Trophoblast cell (in vitro differentiated cells and primary cell): ENCODE measurements around the gene DDX17.

Source experiments
- DNase-seq, 2 donors: peaks; one replicate each; pipeline ENCODE4 v3.0.0-alpha.2; 2016
- H2AFZ ChIP-seq: 2 replicates; pipeline ENCODE4 v1.6.1; 2013; ENCODE audit warnings: low read length, moderate library complexity, mild to moderate bottlenecking; ENCODE audit not compliant: insufficient read depth, poor library complexity
- H2AK5ac ChIP-seq: 2 replicates; pipeline ENCODE4 v1.6.1; 2013; ENCODE audit warnings: mild to moderate bottlenecking, low read length
- H2BK120ac ChIP-seq: 2 replicates; pipeline ENCODE4 v1.6.1; 2013; ENCODE audit warnings: low read length, mild to moderate bottlenecking, moderate library complexity; ENCODE audit not compliant: insufficient read depth, poor library complexity
- H2BK12ac ChIP-seq: 2 replicates; pipeline ENCODE4 v1.6.1; 2013; ENCODE audit warnings: mild to moderate bottlenecking, low read length, moderate library complexity
- H2BK5ac ChIP-seq: 2 replicates; pipeline ENCODE4 v1.6.1; 2013; ENCODE audit warnings: low read length, low read depth, moderate library complexity, mild to moderate bottlenecking; ENCODE audit not compliant: poor library complexity
- H3K14ac ChIP-seq: 2 replicates; pipeline ENCODE4 v1.6.1; 2013; ENCODE audit warnings: mild to moderate bottlenecking, low read length
- H3K18ac ChIP-seq: 2 replicates; pipeline ENCODE4 v1.6.1; 2013; ENCODE audit warnings: mild to moderate bottlenecking, low read length
- H3K23ac ChIP-seq: 2 replicates; pipeline ENCODE4 v1.6.1; 2013; ENCODE audit warnings: low read length
- H3K27ac ChIP-seq: 2 replicates; pipeline ENCODE4 v1.5.1; 2013; ENCODE audit warnings: low read depth, mild to moderate bottlenecking, inconsistent platforms, low read length, moderate library complexity
- H3K27me3 ChIP-seq: 2 replicates; pipeline ENCODE4 v1.6.1; 2013; ENCODE audit warnings: inconsistent platforms, mild to moderate bottlenecking, low read length, moderate library complexity; ENCODE audit not compliant: insufficient read depth
- H3K36me3 ChIP-seq, 2 experiments: 1 replicate in 1 of 2; 2 replicates in 1 of 2; pipeline ENCODE4 v1.6.1; 2013; ENCODE audit warnings: low read length in 2 of 2, mild to moderate bottlenecking in 2 of 2, moderate library complexity in 1 of 2; ENCODE audit not compliant: insufficient read depth in 2 of 2, control insufficient read depth in 1 of 2
- H3K4ac ChIP-seq: 2 replicates; pipeline ENCODE4 v1.6.1; 2013; ENCODE audit warnings: low read depth, mild to moderate bottlenecking, low read length, moderate library complexity
- H3K4me1 ChIP-seq, 2 experiments: 1 replicate in 1 of 2; 2 replicates in 1 of 2; pipeline ENCODE4 v1.6.1; 2013; ENCODE audit warnings: low read length in 2 of 2, mild to moderate bottlenecking in 2 of 2, moderate library complexity in 1 of 2; ENCODE audit not compliant: insufficient read depth in 2 of 2, control insufficient read depth in 1 of 2
- H3K4me2 ChIP-seq: 2 replicates; pipeline ENCODE4 v1.6.1; 2013; ENCODE audit warnings: inconsistent platforms, mild to moderate bottlenecking, low read length, moderate library complexity
- H3K4me3 ChIP-seq: 2 replicates; pipeline ENCODE4 v1.5.1; 2013; ENCODE audit warnings: mild to moderate bottlenecking, low read depth, low read length, inconsistent platforms
- H3K79me1 ChIP-seq: one replicate; pipeline ENCODE4 v1.6.1; 2013; ENCODE audit warnings: low read length
- H3K79me2 ChIP-seq: 2 replicates; pipeline ENCODE4 v1.6.1; 2013; ENCODE audit warnings: low read length, mild to moderate bottlenecking; ENCODE audit not compliant: control insufficient read depth, insufficient read depth, poor library complexity
- H3K9ac ChIP-seq: 2 replicates; pipeline ENCODE4 v1.6.1; 2013; ENCODE audit warnings: mild to moderate bottlenecking, low read length
- H3K9me3 ChIP-seq: 2 replicates; pipeline ENCODE4 v1.6.1; 2013; ENCODE audit warnings: low read depth, mild to moderate bottlenecking, control low read depth, inconsistent platforms, low read length; ENCODE audit not compliant: insufficient read depth
- H4K12ac ChIP-seq: 2 replicates; pipeline ENCODE4 v1.6.1; 2013; ENCODE audit warnings: low read depth, mild to moderate bottlenecking, low read length, moderate library complexity
- H4K8ac ChIP-seq: 2 replicates; pipeline ENCODE4 v1.6.1; 2013; ENCODE audit warnings: low read depth, mild to moderate bottlenecking, low read length, moderate library complexity
- H4K91ac ChIP-seq: one replicate; pipeline ENCODE4 v1.6.1; 2013; ENCODE audit warnings: low read depth, mild to moderate bottlenecking, low read length, moderate library complexity
- WGBS: extraction: QIAGEN DNeasy Blood & Tissue Kit; methylation state at CpG from one replicate; pipeline ENCODE4 v1.1.7; 2013; ENCODE audit warnings: missing lambda C conversion rate; ENCODE audit not compliant: insufficient read length, insufficient coverage; ENCODE audit errors: extremely low coverage; 5-methylcytosine and 5-hydroxymethylcytosine counted together

DDX17 gene

GRCh38 chr22:38449776-38450175 is 56.3 kb downstream of the DDX17 start:
- Histone ChIP-seq H3K9ac (no peak overlapping the region), H3K4me3 (no peak overlapping the region), H3K79me1 (no peaks in the 10 kb centered on the region), H3K23ac (no peak overlapping the region), H3K79me2 (no peaks in the 10 kb centered on the region), H3K18ac (no peak overlapping the region), H2BK120ac (no peak overlapping the region), H3K27ac (no peak overlapping the region), H3K27me3 (peaks cover 21% of the 10 kb centered on the region), H4K91ac (no peak overlapping the region), H3K14ac (no peak overlapping the region), H2AK5ac (no peak overlapping the region), H4K12ac (no peak overlapping the region), H3K4ac (no peak overlapping the region), H3K4me1 (peaks cover 3 to 4% of the 10 kb centered on the region in 2 experiments), H3K4me2 (no peak overlapping the region), H2BK5ac (no peak overlapping the region), H2BK12ac (no peak overlapping the region), H4K8ac (no peak overlapping the region), H3K36me3 (no peaks in the 10 kb centered on the region), H2AFZ (no peak overlapping the region), H3K9me3 (peaks cover 7% of the 10 kb centered on the region)
- no peak for DNase-seq
- WGBS, result no CpG with 5 or more reads among the region's 18 CpGs

- no CpG with 5 or more reads among the region's 14 CpGs for WGBS
- no peak for DNase-seq
- Histone ChIP-seq H2AFZ (no peak overlapping the region), H3K4me2 (no peak overlapping the region), H2BK12ac (no peak overlapping the region), H3K14ac (no peak overlapping the region), H3K23ac (no peak overlapping the region), H4K12ac (no peak overlapping the region), H2AK5ac (no peak overlapping the region), H2BK120ac (no peak overlapping the region), H3K27me3 (peaks cover 15% of the 10 kb centered on the region), H3K9me3 (peaks cover 7% of the 10 kb centered on the region), H3K79me1 (no peaks in the 10 kb centered on the region), H3K9ac (no peak overlapping the region), H3K27ac (no peak overlapping the region), H3K18ac (no peak overlapping the region), H2BK5ac (no peak overlapping the region), H4K8ac (no peak overlapping the region), H3K4me3 (peak overlapping the region; percentile 31), H3K79me2 (no peaks in the 10 kb centered on the region), H3K4me1 (no peaks in the 10 kb centered on the region), H4K91ac (no peak overlapping the region), H3K4ac (no peak overlapping the region), H3K36me3 (no peaks in the 10 kb centered on the region)
Observed at GRCh38 chr22:38448945-38449745, 57.0 kb downstream of the DDX17 start.

- H2AK5ac ChIP-seq, result no peak overlapping the region
- no peak overlapping the region for H2BK5ac ChIP-seq
- no peak overlapping the region for H4K8ac ChIP-seq
- H3K27ac ChIP-seq, result no peak overlapping the region
- no peak overlapping the region for H3K4me2 ChIP-seq
- H2BK12ac ChIP-seq, result no peak overlapping the region
- H3K9ac ChIP-seq, result no peak overlapping the region
- peaks cover 7% of the 10 kb centered on the region for H3K9me3 ChIP-seq
- no peak overlapping the region for H3K4me3 ChIP-seq
- H4K91ac ChIP-seq, result no peak overlapping the region
- DNase-seq, result no peak
- no peak overlapping the region for H3K4ac ChIP-seq
- H3K27me3 ChIP-seq, result peaks cover 2% of the 10 kb centered on the region
- no peak overlapping the region for H2BK120ac ChIP-seq
- H3K18ac ChIP-seq, result no peak overlapping the region
- H3K79me1 ChIP-seq, result no peaks in the 10 kb centered on the region
- H2AFZ ChIP-seq, result no peak overlapping the region
- H3K23ac ChIP-seq, result no peak overlapping the region
- no peak overlapping the region for H4K12ac ChIP-seq
- H3K4me1 ChIP-seq, result no peaks in the 10 kb centered on the region
- H3K36me3 ChIP-seq, result no peaks in the 10 kb centered on the region
- WGBS, result no CpG with 5 or more reads among the region's 9 CpGs
- no peak overlapping the region for H3K14ac ChIP-seq
- H3K79me2 ChIP-seq, result no peaks in the 10 kb centered on the region
Observed at GRCh38 chr22:38446018-38446601, 60.0 kb downstream of the DDX17 start.

- Histone ChIP-seq H3K4me2 (no peak overlapping the region), H4K91ac (no peak overlapping the region), H2BK120ac (no peak overlapping the region), H3K4me1 (no peaks in the 10 kb centered on the region), H2BK5ac (no peak overlapping the region), H3K79me2 (no peaks in the 10 kb centered on the region), H3K9me3 (peaks cover 5% of the 10 kb centered on the region), H2AFZ (no peak overlapping the region), H3K79me1 (no peaks in the 10 kb centered on the region), H4K12ac (no peak overlapping the region), H3K36me3 (no peaks in the 10 kb centered on the region), H4K8ac (no peak overlapping the region), H3K4me3 (peak overlapping the region; percentile 51), H3K27ac (no peak overlapping the region), H3K9ac (no peak overlapping the region), H3K27me3 (no peaks in the 10 kb centered on the region), H2AK5ac (no peak overlapping the region), H3K14ac (no peak overlapping the region), H3K23ac (no peak overlapping the region), H2BK12ac (no peak overlapping the region), H3K18ac (no peak overlapping the region), H3K4ac (no peak overlapping the region)
- WGBS, result no CpG with 5 or more reads among the region's 10 CpGs
- no peak for DNase-seq
Observed at GRCh38 chr22:38444783-38445182, 61.3 kb downstream of the DDX17 start.
